PC-3 (cell line): ENCODE results near the gene EPO.

Source experiments
- EZH2 ChIP-seq: fragments of 300-600 bp; sonication (generic); IDR thresholded peaks from one replicate; pipeline ENCODE4 v1.6.1; 2017; ENCODE audit warnings: antibody characterized with exemption, mild to moderate bottlenecking, low read length; ENCODE audit not compliant: unreplicated experiment
- EZH2phosphoT487 ChIP-seq: fragments of 300-600 bp; sonication (generic); IDR thresholded peaks from 2 replicates; pipeline ENCODE4 v1.6.1; 2018; ENCODE audit warnings: mild to moderate bottlenecking, antibody characterized with exemption, low read length, borderline replicate concordance
- TF ChIP-seq, protein P1 (sequence below): fragments of 300-600 bp; sonication (generic); conservative IDR thresholded peaks from 2 replicates; pipeline ENCODE4 v1.5.1; 2017; ENCODE audit warnings: antibody characterized with exemption, low read depth, mild to moderate bottlenecking, low read length

- TF ChIP-seq EZH2 (no peak), EZH2phosphoT487 (no peak)
- TF ChIP-seq, protein P1, sequence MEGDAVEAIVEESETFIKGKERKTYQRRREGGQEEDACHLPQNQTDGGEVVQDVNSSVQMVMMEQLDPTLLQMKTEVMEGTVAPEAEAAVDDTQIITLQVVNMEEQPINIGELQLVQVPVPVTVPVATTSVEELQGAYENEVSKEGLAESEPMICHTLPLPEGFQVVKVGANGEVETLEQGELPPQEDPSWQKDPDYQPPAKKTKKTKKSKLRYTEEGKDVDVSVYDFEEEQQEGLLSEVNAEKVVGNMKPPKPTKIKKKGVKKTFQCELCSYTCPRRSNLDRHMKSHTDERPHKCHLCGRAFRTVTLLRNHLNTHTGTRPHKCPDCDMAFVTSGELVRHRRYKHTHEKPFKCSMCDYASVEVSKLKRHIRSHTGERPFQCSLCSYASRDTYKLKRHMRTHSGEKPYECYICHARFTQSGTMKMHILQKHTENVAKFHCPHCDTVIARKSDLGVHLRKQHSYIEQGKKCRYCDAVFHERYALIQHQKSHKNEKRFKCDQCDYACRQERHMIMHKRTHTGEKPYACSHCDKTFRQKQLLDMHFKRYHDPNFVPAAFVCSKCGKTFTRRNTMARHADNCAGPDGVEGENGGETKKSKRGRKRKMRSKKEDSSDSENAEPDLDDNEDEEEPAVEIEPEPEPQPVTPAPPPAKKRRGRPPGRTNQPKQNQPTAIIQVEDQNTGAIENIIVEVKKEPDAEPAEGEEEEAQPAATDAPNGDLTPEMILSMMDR, result no peak
These were observed 620 bp downstream of the EPO start for GRCh38 chr7:100720671-100721504.
